Neural crest cell (in vitro differentiated cells): Measurements from ENCODE around the gene IMPDH2. TPM values are rescaled to one million over a fixed set of nuclear protein-coding genes. Genes with fewer than 3 reads are reported as not detected.
A peak's percentile ranks its signal among the peaks of the same experiment; 100 is the strongest.

Experiments used
- DNase-seq: peaks from one replicate; pipeline ENCODE4 v3.0.0; 2021; ENCODE audit warnings: low read depth, mixed read lengths, low spot score
- H3K27ac Mint-ChIP-seq: one replicate; pipeline ENCODE4 v1.8.0; 2021; ENCODE audit warnings: mild to moderate bottlenecking, mixed read lengths; ENCODE audit not compliant: unreplicated experiment
- H3K27me3 Mint-ChIP-seq: 2 replicates; pipeline ENCODE4 v1.8.0; 2021; ENCODE audit warnings: low read depth, mild to moderate bottlenecking, mixed read lengths
- H3K36me3 Mint-ChIP-seq: 2 replicates; pipeline ENCODE4 v1.8.0; 2021; ENCODE audit warnings: low read depth, mild to moderate bottlenecking, mixed read lengths
- H3K4me1 Mint-ChIP-seq: 2 replicates; pipeline ENCODE4 v1.8.0; 2021; ENCODE audit warnings: mixed read lengths
- H3K4me3 Mint-ChIP-seq: one replicate; pipeline ENCODE4 v1.8.0; 2021; ENCODE audit warnings: mild to moderate bottlenecking, mixed read lengths
- H3K9me3 Mint-ChIP-seq: 2 replicates; pipeline ENCODE4 v1.8.0; 2021; ENCODE audit warnings: mixed read lengths
- CTCF ChIP-seq: fragments of 200-600 bp; sonication (generic); conservative IDR thresholded peaks from 2 replicates; pipeline ENCODE4 v1.5.0; 2021; ENCODE audit warnings: antibody characterized with exemption, mild to moderate bottlenecking
- total RNA-seq: library from RNA; stranded (reverse); gene quantifications from 2 replicates; pipeline ENCODE4 v1.2.1, GENCODE V29; 2021

The IMPDH2 gene
- total RNA-seq, 1 donor from 2014 or later = 259 TPM

GRCh38 chr3:48996640-48997039, 32.6 kb downstream of the IMPDH2 start:
- H3K27ac Mint-ChIP-seq = no peak overlapping the region
- H3K27me3 Mint-ChIP-seq = no peaks in the 10 kb centered on the region
- no peak for TF ChIP-seq CTCF
- DNase-seq = no peak
- no peaks in the 10 kb centered on the region for H3K9me3 Mint-ChIP-seq
- H3K4me1 Mint-ChIP-seq = peaks cover 25% of the 10 kb centered on the region
- H3K36me3 Mint-ChIP-seq = peaks cover 2% of the 10 kb centered on the region
- no peak overlapping the region for H3K4me3 Mint-ChIP-seq

GRCh38 chr3:48993834-48994233, 35.4 kb downstream of the IMPDH2 start:
- TF ChIP-seq CTCF = no peak
- no peak overlapping the region for H3K27ac Mint-ChIP-seq
- H3K4me3 Mint-ChIP-seq = no peak overlapping the region
- peaks cover 41% of the 10 kb centered on the region for H3K4me1 Mint-ChIP-seq
- no peak for DNase-seq
- H3K9me3 Mint-ChIP-seq = no peaks in the 10 kb centered on the region
- no peaks in the 10 kb centered on the region for H3K27me3 Mint-ChIP-seq
- H3K36me3 Mint-ChIP-seq = peaks cover 2% of the 10 kb centered on the region

- Mint-ChIP-seq H3K27ac (no peak overlapping the region), H3K27me3 (no peaks in the 10 kb centered on the region), H3K4me1 (peaks cover 31% of the 10 kb centered on the region), H3K36me3 (peaks cover 2% of the 10 kb centered on the region), H3K4me3 (peak overlapping the region; percentile 95), H3K9me3 (no peaks in the 10 kb centered on the region)
- no peak for TF ChIP-seq CTCF
- no peak for DNase-seq
These were observed 37.2 kb downstream of the IMPDH2 start for GRCh38 chr3:48991851-48992545.

- Mint-ChIP-seq H3K27ac (peak overlapping the region; percentile 92), H3K36me3 (peaks cover 2% of the 10 kb centered on the region), H3K27me3 (no peaks in the 10 kb centered on the region), H3K4me3 (peak overlapping the region; percentile 95), H3K9me3 (no peaks in the 10 kb centered on the region), H3K4me1 (peaks cover 31% of the 10 kb centered on the region)
- DNase-seq = no peak
- no peak for TF ChIP-seq CTCF
These were observed 38.3 kb downstream of the IMPDH2 start for GRCh38 chr3:48990636-48991469.

- Mint-ChIP-seq H3K4me3 (peak within 1 kb of the TSS; percentile 95), H3K27ac (peak within 1 kb of the TSS; percentile 98), H3K27me3 (no peaks in the 10 kb centered on the region), H3K36me3 (peaks cover under 1% of the 10 kb centered on the region), H3K4me1 (peaks cover 31% of the 10 kb centered on the region), H3K9me3 (no peaks in the 10 kb centered on the region)
- peak; percentile 63 for DNase-seq
- TF ChIP-seq CTCF = peak; percentile 39
These were observed 39.2 kb downstream of the IMPDH2 start, which contains the start of gene P4HTM for GRCh38 chr3:48989796-48990635. TSS of gene P4HTM (plus strand) at chr3:48990241. CDS start at chr3:48990257, 16 bp downstream.
